H9 (cell line): ENCODE data around the gene SLC45A1. TPM values are rescaled to one million over a fixed set of nuclear protein-coding genes. Genes with fewer than 3 reads are reported as not detected.
A peak's percentile ranks its signal among the peaks of the same experiment; 100 is the strongest.

Source experiments
- DNase-seq: peaks from one replicate; pipeline ENCODE4 v3.0.0-alpha.2; 2017
- H2AFZ ChIP-seq: one replicate; pipeline ENCODE4 v1.6.1; 2013; ENCODE audit warnings: mild to moderate bottlenecking, low read length, control low read depth, moderate library complexity
- H2AK5ac ChIP-seq: 2 replicates; pipeline ENCODE4 v1.6.1; 2013; ENCODE audit warnings: low read length, control low read depth, mixed read lengths; ENCODE audit not compliant: insufficient read length
- H2BK120ac ChIP-seq: one replicate; pipeline ENCODE4 v1.6.1; 2013; ENCODE audit warnings: low read depth, mild to moderate bottlenecking, low read length, control low read depth, inconsistent platforms; ENCODE audit not compliant: poor library complexity, severe bottlenecking
- H2BK12ac ChIP-seq: 2 replicates; pipeline ENCODE4 v1.6.1; 2013; ENCODE audit warnings: low read length, control low read depth, mixed read lengths, low read depth; ENCODE audit not compliant: insufficient read length
- H2BK15ac ChIP-seq: 2 replicates; pipeline ENCODE4 v1.6.1; 2013; ENCODE audit warnings: low read depth, low read length, control low read depth
- H2BK20ac ChIP-seq: one replicate; pipeline ENCODE4 v1.6.1; 2013; ENCODE audit warnings: low read depth, mild to moderate bottlenecking, low read length, control low read depth, inconsistent platforms; ENCODE audit not compliant: poor library complexity, severe bottlenecking
- H2BK5ac ChIP-seq: 2 replicates; pipeline ENCODE4 v1.6.1; 2013; ENCODE audit warnings: low read length, control low read depth, mixed read lengths; ENCODE audit not compliant: insufficient read length
- H3K14ac ChIP-seq: 2 replicates; pipeline ENCODE4 v1.6.1; 2013; ENCODE audit warnings: low read length, control low read depth; ENCODE audit not compliant: insufficient read depth
- H3K18ac ChIP-seq: 2 replicates; pipeline ENCODE4 v1.6.1; 2013; ENCODE audit warnings: low read depth, mild to moderate bottlenecking, mixed read lengths, low read length, control low read depth; ENCODE audit not compliant: insufficient read length
- H3K23ac ChIP-seq: 2 replicates; pipeline ENCODE4 v1.6.1; 2013; ENCODE audit warnings: low read length, control low read depth, mixed read lengths, low read depth; ENCODE audit not compliant: insufficient read length
- H3K23me2 ChIP-seq: 2 replicates; pipeline ENCODE4 v1.6.1; 2013; ENCODE audit warnings: low read depth, mild to moderate bottlenecking, mixed read lengths, low read length, control low read depth; ENCODE audit not compliant: insufficient read length, poor library complexity, severe bottlenecking
- H3K27ac ChIP-seq: 2 replicates; pipeline ENCODE4 v1.5.1; 2013; ENCODE audit warnings: low read length, control low read depth, mixed read lengths, low read depth; ENCODE audit not compliant: insufficient read length
- H3K27me3 ChIP-seq: 2 replicates; pipeline ENCODE4 v1.6.1; 2013; ENCODE audit warnings: low read length, control low read depth, inconsistent platforms; ENCODE audit not compliant: insufficient read depth
- H3K4ac ChIP-seq: 2 replicates; pipeline ENCODE4 v1.6.1; 2013; ENCODE audit warnings: low read depth, mild to moderate bottlenecking, control low read depth, inconsistent platforms, low read length, moderate library complexity
- H3K4me1 ChIP-seq: 2 replicates; pipeline ENCODE4 v1.6.1; 2013; ENCODE audit warnings: low read length, control low read depth, inconsistent platforms; ENCODE audit not compliant: insufficient read depth
- H3K4me2 ChIP-seq: 2 replicates; pipeline ENCODE4 v1.6.1; 2013; ENCODE audit warnings: low read length, control low read depth, mixed read lengths; ENCODE audit not compliant: insufficient read length, insufficient read depth
- H3K56ac ChIP-seq: 2 replicates; pipeline ENCODE4 v1.6.1; 2013; ENCODE audit warnings: low read depth, mild to moderate bottlenecking, mixed read lengths, low read length, control low read depth; ENCODE audit not compliant: insufficient read length
- H3K79me1 ChIP-seq: 2 replicates; pipeline ENCODE4 v1.6.1; 2013; ENCODE audit warnings: low read depth, mild to moderate bottlenecking, moderate library complexity, low read length, control low read depth, inconsistent platforms; ENCODE audit not compliant: insufficient read depth, poor library complexity, severe bottlenecking
- H3K79me2 ChIP-seq: 2 replicates; pipeline ENCODE4 v1.6.1; 2013; ENCODE audit warnings: low read length, control low read depth, inconsistent platforms; ENCODE audit not compliant: insufficient read depth
- H3K9ac ChIP-seq: 2 replicates; pipeline ENCODE4 v1.6.1; 2013; ENCODE audit warnings: low read length, control low read depth, mixed read lengths; ENCODE audit not compliant: insufficient read length; ENCODE audit errors: extremely low read depth
- H3K9me3 ChIP-seq: one replicate; pipeline ENCODE4 v1.6.1; 2013; ENCODE audit warnings: low read depth, low read length, inconsistent platforms; ENCODE audit not compliant: control insufficient read depth
- H3T11ph ChIP-seq: one replicate; pipeline ENCODE4 v1.6.1; 2013; ENCODE audit warnings: mild to moderate bottlenecking, low read length, control low read depth, inconsistent platforms
- H4K20me1 ChIP-seq: one replicate; pipeline ENCODE4 v1.6.1; 2013; ENCODE audit not compliant: control insufficient read depth, insufficient read length, insufficient read depth
- H4K5ac ChIP-seq: 2 replicates; pipeline ENCODE4 v1.6.1; 2013; ENCODE audit warnings: low read depth, mild to moderate bottlenecking, mixed read lengths, low read length, control low read depth; ENCODE audit not compliant: insufficient read length
- H4K8ac ChIP-seq: replicated peaks from 2 replicates; pipeline ENCODE4 v1.6.1; 2013; ENCODE audit warnings: low read length, control low read depth, mixed read lengths, low read depth; ENCODE audit not compliant: insufficient read length
- H4K91ac ChIP-seq: 2 replicates; pipeline ENCODE4 v1.6.1; 2013; ENCODE audit warnings: low read depth, mild to moderate bottlenecking, moderate library complexity, mixed read lengths, low read length, control low read depth; ENCODE audit not compliant: insufficient read length
- H3K27ac Mint-ChIP-seq, 3 experiments: 2 replicates in 2 of 3; 3 replicates in 1 of 3; pipeline ENCODE4 v1.8.0; 2020 to 2021; ENCODE audit warnings: mixed read lengths in 3 of 3, mild to moderate bottlenecking in 1 of 3, moderate library complexity in 1 of 3
- H3K27me3 Mint-ChIP-seq: 2 replicates; pipeline ENCODE4 v1.8.0; 2021; ENCODE audit warnings: low read depth, mild to moderate bottlenecking, moderate library complexity, mixed read lengths
- H3K36me3 Mint-ChIP-seq, 3 experiments: 2 replicates in 2 of 3; 3 replicates in 1 of 3; pipeline ENCODE4 v1.8.0; 2020 to 2021; ENCODE audit warnings: low read depth in 3 of 3, mixed read lengths in 3 of 3; ENCODE audit not compliant: insufficient read depth in 1 of 3
- H3K4me1 Mint-ChIP-seq, 2 experiments: 2 replicates each; pipeline ENCODE4 v1.8.0; 2020; ENCODE audit warnings: mixed read lengths in 2 of 2
- H3K4me3 Mint-ChIP-seq, 2 experiments: 2 replicates in 1 of 2; 3 replicates in 1 of 2; pipeline ENCODE4 v1.8.0; 2020 to 2021; ENCODE audit warnings: mild to moderate bottlenecking in 2 of 2, mixed read lengths in 2 of 2, moderate library complexity in 1 of 2
- H3K9me3 Mint-ChIP-seq, 2 experiments: 2 replicates in 1 of 2; 3 replicates in 1 of 2; pipeline ENCODE4 v1.8.0; 2020; ENCODE audit warnings: mild to moderate bottlenecking in 2 of 2, mixed read lengths in 2 of 2, moderate library complexity in 1 of 2
- WGBS: extraction: QIAGEN DNeasy Blood & Tissue Kit; methylation state at CpG from one replicate; pipeline ENCODE4 v1.1.7; 2013; ENCODE audit warnings: missing lambda C conversion rate, low lambda C conversion rate, mixed read lengths; ENCODE audit not compliant: insufficient read length; ENCODE audit errors: extremely low coverage; 5-methylcytosine and 5-hydroxymethylcytosine counted together
- total RNA-seq: library from RNA; stranded (reverse); gene quantifications from 2 replicates; pipeline ENCODE4 v1.2.1, GENCODE V29; 2021
- TF ChIP-seq, protein P1 (sequence below): fragments of 200-600 bp; sonication (generic); conservative IDR thresholded peaks from 3 replicates; pipeline ENCODE4 v1.8.0; 2021; ENCODE audit warnings: antibody characterized with exemption, mild to moderate bottlenecking

Gene SLC45A1
- total RNA-seq, 1 experiment from 2014 or later, result 0.63 TPM

DNA sequence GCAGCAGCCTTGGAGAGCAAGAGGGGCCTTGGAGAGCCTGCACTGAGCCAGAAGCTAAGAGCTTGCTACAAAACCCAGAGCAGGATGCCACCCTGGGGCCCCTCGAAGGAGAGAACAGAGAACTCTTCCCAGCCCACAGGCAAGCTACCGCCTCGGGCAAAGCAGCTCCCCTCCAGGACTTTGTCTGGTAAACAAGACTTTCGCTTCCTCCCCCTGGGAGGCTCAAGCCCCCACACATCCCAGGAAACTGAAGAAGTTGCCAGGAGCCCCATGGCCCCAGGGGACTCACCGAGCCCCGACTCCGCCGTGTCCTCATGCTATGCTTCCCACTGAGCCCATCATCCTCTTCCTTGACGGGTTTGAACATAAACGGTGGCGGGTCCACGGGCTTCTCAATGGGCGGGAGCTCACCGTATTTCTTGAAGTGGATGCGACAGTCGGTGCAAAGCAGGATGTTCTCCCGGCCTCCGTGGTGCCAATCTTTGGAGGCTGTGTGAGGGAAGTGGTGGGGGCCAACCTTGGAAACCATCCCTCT lies 45.9 kb downstream of the SLC45A1 start:
- Mint-ChIP-seq H3K4me3 (no peak overlapping the region), H3K36me3 (peaks cover 42 to 63% (median 60%) of the 10 kb centered on the region in 3 experiments), H3K9me3 (no peaks in the 10 kb centered on the region), H3K27ac (peak overlapping the region in 2 of 3 experiments; percentile 40 to 59; a peak in 3 of 7 replicates), H3K27me3 (no peaks in the 10 kb centered on the region), H3K4me1 (peaks cover 15 to 17% of the 10 kb centered on the region in 2 experiments)
- H4K20me1 ChIP-seq, result no peaks in the 10 kb centered on the region
- no peak overlapping the region for H2BK12ac ChIP-seq
- TF ChIP-seq, protein P1, sequence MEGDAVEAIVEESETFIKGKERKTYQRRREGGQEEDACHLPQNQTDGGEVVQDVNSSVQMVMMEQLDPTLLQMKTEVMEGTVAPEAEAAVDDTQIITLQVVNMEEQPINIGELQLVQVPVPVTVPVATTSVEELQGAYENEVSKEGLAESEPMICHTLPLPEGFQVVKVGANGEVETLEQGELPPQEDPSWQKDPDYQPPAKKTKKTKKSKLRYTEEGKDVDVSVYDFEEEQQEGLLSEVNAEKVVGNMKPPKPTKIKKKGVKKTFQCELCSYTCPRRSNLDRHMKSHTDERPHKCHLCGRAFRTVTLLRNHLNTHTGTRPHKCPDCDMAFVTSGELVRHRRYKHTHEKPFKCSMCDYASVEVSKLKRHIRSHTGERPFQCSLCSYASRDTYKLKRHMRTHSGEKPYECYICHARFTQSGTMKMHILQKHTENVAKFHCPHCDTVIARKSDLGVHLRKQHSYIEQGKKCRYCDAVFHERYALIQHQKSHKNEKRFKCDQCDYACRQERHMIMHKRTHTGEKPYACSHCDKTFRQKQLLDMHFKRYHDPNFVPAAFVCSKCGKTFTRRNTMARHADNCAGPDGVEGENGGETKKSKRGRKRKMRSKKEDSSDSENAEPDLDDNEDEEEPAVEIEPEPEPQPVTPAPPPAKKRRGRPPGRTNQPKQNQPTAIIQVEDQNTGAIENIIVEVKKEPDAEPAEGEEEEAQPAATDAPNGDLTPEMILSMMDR, result no peak
- H3K14ac ChIP-seq, result no peak overlapping the region
- H3K23me2 ChIP-seq, result no peaks in the 10 kb centered on the region
- H3K23ac ChIP-seq, result no peak overlapping the region
- H4K8ac ChIP-seq, result no peak overlapping the region
- no peaks in the 10 kb centered on the region for H3K4me1 ChIP-seq
- H4K91ac ChIP-seq, result no peak overlapping the region
- H3T11ph ChIP-seq, result no peak overlapping the region
- H4K5ac ChIP-seq, result no peak overlapping the region
- no peak overlapping the region for H3K4ac ChIP-seq
- no peak overlapping the region for H2BK15ac ChIP-seq
- WGBS, result no CpG with 5 or more reads among the region's 18 CpGs
- no peak overlapping the region for H2BK20ac ChIP-seq
- no peak overlapping the region for H3K9ac ChIP-seq
- no peaks in the 10 kb centered on the region for H3K27me3 ChIP-seq
- H2BK5ac ChIP-seq, result no peak overlapping the region
- no peak overlapping the region for H3K56ac ChIP-seq
- no peaks in the 10 kb centered on the region for H3K79me2 ChIP-seq
- no peak overlapping the region for H2AK5ac ChIP-seq
- no peak overlapping the region for H3K27ac ChIP-seq
- no peak overlapping the region for H2AFZ ChIP-seq
- no peak overlapping the region for H2BK120ac ChIP-seq
- no peak overlapping the region for H3K4me2 ChIP-seq
- H3K9me3 ChIP-seq, result no peaks in the 10 kb centered on the region
- H3K79me1 ChIP-seq, result no peaks in the 10 kb centered on the region
- DNase-seq, result no peak
- no peak overlapping the region for H3K18ac ChIP-seq
